OCI-M2 (cell line): Measurements from ENCODE around the gene C13orf46.
"Not testable (repeated sequence)": the region's sequence is repeated elsewhere in the genome, so short reads cannot be mapped to it uniquely, and the experiment has no call there.

Experiments used
- DNase-seq: peaks from one replicate; lab custom pipeline; 2025; ENCODE audit not compliant: unreplicated experiment; lab: John Stamatoyannopoulos, UW

The C13orf46 gene

GRCh38 chr13:113913408-113913807 lies 60.5 kb downstream of the C13orf46 start:
- DNase-seq: not testable (repeated sequence)

DNA sequence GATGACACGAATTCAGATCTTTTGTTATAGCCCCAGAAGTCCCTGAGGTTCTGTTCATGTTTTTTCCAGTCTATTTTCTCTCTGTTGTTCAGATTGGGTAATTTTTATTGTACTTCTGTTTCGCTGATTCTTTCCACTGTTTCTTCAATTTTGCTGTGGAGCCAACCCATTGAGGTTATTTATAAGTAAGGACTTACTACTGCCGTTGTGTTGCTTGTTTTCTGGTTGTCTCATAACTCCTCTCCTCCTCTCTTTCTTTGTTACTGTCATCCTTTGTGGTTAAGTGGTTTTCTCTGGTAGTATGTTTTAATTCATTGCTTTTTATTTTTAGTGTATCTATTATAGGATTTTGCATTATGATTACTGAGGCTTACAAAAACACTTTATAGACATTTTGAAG lies 61.3 kb downstream of the C13orf46 start:
- no peak for DNase-seq

- no peak for DNase-seq
Measured at GRCh38 chr13:113907635-113908617, 66.0 kb downstream of the C13orf46 start.

- DNase-seq: no peak
Measured at GRCh38 chr13:113906571-113906970, 67.3 kb downstream of the C13orf46 start.

GRCh38 chr13:113905942-113906341 lies 67.9 kb downstream of the C13orf46 start:
- no peak for DNase-seq

DNA sequence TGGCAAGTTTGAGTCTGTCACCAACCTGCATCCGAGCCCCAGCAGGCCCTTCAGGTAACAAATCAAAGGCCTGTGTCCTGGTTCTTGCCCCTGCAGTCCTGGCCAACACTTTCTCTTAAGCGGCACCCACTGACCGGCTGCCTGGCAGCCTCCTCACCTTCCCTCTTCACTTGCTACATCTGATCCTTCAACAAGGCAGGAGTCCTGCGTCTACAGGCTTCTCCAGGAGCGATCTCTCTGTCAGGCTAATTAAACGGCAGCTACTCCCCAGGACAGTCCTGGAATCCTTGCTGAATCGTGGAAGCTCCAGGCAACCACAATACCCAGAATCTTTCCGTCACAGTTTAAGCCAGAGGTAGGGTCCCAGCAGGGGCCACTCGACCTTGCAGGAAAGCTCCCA lies 68.9 kb downstream of the C13orf46 start:
- no peak for DNase-seq

DNA sequence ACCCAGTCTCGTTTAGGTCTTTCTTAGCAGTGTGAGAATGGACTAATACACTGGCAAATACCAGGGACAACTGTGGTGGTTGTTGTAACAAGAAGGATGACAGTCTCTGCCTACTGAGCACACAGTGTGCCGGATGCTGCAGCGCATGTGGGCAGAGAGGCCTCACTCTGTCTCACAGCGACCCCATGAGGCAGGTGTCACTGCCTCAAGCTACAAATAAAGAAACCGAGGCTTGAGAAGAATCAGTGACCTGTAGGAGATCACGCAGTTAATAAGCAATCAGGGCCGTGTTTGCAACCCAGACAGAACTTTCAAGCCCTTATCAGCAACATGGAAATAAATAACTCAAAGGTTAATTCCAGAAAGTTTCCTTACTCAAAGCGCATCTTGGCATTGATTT lies 69.5 kb downstream of the C13orf46 start:
- no peak for DNase-seq

DNA sequence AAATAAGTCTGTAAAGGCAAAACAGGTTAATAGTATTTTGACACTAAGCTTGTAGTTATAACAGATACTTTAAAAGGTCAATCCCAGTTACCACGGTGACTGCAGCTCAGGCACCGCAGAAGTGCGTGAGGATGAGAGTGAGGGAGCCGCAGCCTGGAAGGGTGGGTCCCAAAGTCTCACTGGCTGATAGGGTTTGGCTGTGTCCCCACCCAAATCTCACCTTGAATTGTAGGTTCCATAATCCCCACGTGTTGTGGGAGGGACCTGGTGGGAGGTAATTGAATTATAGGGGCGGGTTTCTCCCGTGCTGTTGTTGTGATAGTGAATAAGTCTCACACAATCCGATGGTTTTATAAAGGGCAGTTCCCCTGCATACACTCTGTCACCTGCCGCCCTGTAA lies 70.0 kb downstream of the C13orf46 start:
- DNase-seq: no peak
